ENCODE measurements around the gene JMJD8.

JMJD8 gene

GRCh38 chr16:687499-687898, 3.4 kb upstream of the JMJD8 start:
- DNase-seq = no peak

GRCh38 chr16:686459-687260, 2.5 kb upstream of the JMJD8 start:
- DNase-seq = no peak

GRCh38 chr16:685967-686366, 1.8 kb upstream of the JMJD8 start:
- peak in 1 of 2 donors; percentile 26 for DNase-seq

GRCh38 chr16:684961-685696, 995 bp upstream of the JMJD8 start:
- DNase-seq = no peak

GRCh38 chr16:683396-684070, 601 bp downstream of the JMJD8 start:
- DNase-seq = no peak

- DNase-seq = no peak
Measured at GRCh38 chr16:682493-683395, 1.4 kb downstream of the JMJD8 start.

- no peak for DNase-seq
Measured at GRCh38 chr16:681746-682427, 2.2 kb downstream of the JMJD8 start.

- no peak for DNase-seq
Measured at GRCh38 chr16:680967-681745, 3.0 kb downstream of the JMJD8 start.

GRCh38 chr16:680625-680945, 3.5 kb downstream of the JMJD8 start:
- no peak for DNase-seq

- DNase-seq = peak; percentile 86 to 90
Measured at GRCh38 chr16:679814-680624, 4.1 kb downstream of the JMJD8 start, which contains the start of gene STUB1. Gene STUB1 (plus strand): TSS chr16:680410. CDS start chr16:680526, 116 bp downstream.

GRCh38 chr16:678858-679813, 5.0 kb downstream of the JMJD8 start:
- peak; percentile 55 to 63 for DNase-seq

GRCh38 chr16:678209-678857, 5.8 kb downstream of the JMJD8 start:
- DNase-seq = no peak

- DNase-seq = no peak
Measured at GRCh38 chr16:677316-678190, 6.6 kb downstream of the JMJD8 start.

GRCh38 chr16:676913-677312, 7.2 kb downstream of the JMJD8 start:
- DNase-seq = peak in 1 of 2 donors; percentile 53

GRCh38 chr16:676565-676902, 7.6 kb downstream of the JMJD8 start:
- no peak for DNase-seq

GRCh38 chr16:675884-676564, 8.1 kb downstream of the JMJD8 start:
- DNase-seq = no peak

All from CD4-positive, alpha-beta T cell treated with Interleukin-4 for 1 hour (primary cell).